ELF-1 (cell line): ENCODE data around the gene DOK1.

Experiments used
- DNase-seq: peaks from one replicate; pipeline ENCODE4 v3.0.0-alpha.2; 2016; ENCODE audit warnings: low read depth, low spot score

DOK1 gene

DNA sequence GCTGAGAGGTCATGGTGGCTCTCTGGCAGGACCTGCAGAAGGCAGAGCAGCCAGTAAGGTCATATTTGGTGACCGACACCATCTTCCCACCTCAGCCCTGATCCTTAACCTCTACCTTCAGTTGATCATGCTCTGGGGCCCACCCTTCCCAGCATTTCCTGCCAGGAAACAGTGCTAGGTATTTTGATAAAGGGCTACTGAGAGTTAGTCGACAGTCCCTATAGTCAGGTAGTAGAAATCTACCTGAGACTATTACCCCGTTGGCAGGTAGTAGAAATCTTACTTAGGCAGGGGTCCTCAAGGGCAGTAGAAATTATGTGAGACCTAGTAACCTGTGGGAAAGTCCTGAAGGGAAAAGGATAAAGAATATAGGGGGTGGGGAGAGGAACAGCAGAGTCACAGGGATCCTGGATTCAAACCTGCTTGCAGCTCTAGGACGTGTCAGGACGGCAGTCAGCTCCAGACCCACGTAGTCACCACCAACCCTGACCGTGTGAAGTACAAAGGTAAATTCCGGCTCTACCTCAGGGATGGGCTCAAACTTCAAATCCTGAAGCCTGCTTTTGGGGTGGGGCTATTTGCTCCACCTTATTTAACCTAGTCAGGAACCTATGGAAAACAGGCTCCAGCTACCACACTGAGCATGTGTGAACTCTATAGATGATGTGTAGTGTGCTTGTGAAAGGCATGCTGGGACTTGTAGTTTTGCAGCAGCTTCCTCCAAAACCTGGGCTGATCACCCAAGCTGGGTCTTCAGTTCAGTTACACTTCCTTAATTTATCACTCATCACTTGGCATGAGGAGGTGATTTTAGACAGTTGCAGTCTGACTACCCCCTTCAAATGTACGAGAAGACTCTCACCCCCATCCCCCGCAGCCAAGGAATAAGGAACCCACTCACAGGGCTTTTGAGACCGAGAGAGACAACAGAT lies 28.5 kb upstream of the DOK1 start, which contains the start of gene DQX1:
Gene DQX1 (minus strand): TSS at position 515 of the 932 bp plus-strand sequence. CDS start 502 bp downstream, at position 13.
- peak; percentile 40 for DNase-seq

- DNase-seq = no peak
Observed at GRCh38 chr2:74526649-74527230, 27.8 kb upstream of the DOK1 start.

GRCh38 chr2:74527741-74528140 lies 26.8 kb upstream of the DOK1 start:
- DNase-seq = no peak

- no peak for DNase-seq
Observed at GRCh38 chr2:74528600-74529356, 25.7 kb upstream of the DOK1 start.

- peak; percentile 98 for DNase-seq
Observed at GRCh38 chr2:74529357-74530238, 24.9 kb upstream of the DOK1 start, which contains the start of the genes AUP1 and HTRA2. Gene AUP1 (minus strand): TSS chr2:74529706. CDS start chr2:74529629, 77 bp downstream. Gene HTRA2 (plus strand): TSS chr2:74529933. CDS start chr2:74530007, 74 bp downstream.

GRCh38 chr2:74530239-74531187 lies 24.0 kb upstream of the DOK1 start:
- peak; percentile 49 for DNase-seq

- no peak for DNase-seq
Observed at GRCh38 chr2:74531666-74532065, 22.9 kb upstream of the DOK1 start.

DNA sequence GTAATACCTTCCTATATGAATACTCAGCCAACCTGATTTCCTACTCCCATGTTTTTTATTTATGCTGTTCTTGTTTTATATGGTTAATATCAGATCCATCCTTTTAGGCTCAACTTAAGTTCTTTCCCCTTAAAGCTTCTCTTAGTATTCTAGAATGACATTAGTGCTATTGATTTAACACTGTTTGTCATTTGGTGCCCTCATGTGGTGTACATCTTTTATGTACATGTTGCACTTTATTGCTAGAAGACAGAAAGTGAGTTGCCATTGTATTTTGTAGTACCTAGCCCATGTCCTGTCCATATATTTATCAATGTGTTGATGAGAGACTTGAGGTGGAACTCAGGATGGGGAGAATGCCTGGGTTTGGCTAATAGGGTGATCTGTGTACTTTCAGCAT lies 22.3 kb upstream of the DOK1 start:
- no peak for DNase-seq

DNA sequence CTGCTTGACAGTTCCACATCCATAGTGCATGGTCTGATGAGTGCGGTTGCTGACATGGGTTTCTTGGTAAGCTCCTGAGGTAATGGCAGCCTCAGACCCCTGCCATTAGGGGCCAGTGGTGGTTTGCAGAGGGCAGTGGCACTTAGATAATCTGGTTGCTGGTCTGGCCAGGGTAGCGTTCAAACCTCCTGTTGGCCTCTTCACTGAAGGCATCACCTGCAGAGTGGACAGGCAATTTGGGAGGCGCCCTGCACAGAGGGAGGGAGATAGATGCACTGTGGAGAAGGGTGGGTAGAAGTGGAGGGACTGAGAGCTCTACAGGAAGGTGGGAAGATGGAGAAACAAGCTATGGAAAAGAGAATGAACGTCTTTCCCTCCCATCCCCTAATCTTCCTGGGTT lies 21.1 kb upstream of the DOK1 start:
- no peak for DNase-seq

DNA sequence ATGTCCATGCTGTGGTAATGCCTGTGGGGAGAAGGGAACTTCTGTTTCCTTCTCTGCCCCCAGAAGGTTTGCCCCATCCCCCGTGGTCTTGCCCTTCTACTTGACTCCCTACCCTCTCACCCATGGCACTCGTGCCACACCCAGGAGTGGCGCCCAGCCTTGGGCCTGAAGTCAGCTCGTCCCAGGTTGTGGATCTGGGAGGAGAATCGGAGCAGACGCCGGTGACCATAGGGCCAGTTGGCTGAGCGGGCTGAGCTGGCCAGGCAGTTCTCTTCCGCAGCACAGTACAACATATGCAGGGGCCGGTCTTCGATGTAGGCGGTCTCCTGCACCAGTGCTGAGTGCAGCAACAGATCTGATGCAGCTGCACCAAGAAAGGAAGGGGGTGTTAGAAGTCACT lies 20.1 kb upstream of the DOK1 start:
- no peak for DNase-seq

DNA sequence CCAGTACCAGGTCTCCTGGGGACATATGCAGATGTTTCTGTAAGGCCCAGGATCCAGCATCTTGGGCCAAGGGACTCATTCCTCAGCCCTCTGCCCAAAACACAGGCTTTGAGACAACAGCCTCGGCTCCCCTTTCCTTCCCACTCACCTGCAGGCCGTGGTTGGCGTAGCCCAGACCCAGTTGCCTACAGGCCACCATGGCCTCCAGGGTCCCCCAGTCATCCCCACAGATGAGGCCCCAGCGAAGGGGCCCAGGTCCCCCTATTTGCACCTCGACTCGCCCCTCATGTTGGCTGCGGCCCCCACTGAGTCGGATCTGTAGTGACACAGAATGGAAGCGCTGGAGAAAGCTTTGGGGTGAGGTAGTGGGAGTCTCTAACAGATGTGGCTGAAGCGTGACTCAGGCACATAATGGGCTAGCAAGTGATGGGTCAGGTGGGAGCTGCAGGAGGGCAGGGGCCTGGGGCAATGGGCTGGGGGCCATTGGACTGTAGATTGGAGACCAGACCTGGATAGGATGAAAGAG lies 19.0 kb upstream of the DOK1 start:
- no peak for DNase-seq

DNA sequence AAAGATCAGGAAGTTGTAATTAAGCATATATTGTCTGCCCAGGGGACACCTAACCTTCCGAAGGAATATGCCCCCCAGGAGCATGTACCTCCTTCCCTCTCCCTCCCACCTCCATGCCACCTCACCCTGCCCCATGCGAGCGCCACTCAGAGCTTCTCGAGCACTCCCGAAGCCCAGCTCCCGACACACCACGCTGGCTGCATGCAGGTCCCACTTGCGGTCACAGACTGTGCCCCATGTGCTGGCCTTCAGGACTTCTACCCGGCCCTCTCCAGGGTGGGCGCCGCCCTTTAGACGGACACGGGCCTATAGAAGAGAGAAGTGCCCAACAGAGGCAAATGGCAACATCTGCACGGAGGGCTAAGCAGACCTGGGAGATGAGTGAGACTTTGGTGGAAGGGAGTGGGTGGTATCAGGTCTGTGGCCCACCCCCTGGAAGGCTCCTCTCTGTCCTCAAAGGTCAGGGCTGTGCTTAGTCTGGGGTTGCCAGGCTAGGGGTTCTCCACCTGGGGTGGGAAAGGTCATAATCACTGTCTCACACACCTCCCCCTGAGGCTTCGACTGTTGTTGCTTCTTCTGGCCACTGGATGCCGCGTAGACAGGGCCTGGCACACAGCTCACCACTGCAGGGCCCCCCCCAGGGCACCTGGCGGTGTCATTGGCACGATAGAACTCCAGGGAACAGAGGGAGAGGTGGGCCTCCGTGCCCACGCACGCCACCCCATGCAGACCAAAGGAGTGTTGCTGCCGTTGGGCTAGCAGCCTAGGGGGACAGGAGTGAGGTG lies 18.2 kb upstream of the DOK1 start:
- no peak for DNase-seq

GRCh38 chr2:74537140-74537539 lies 17.4 kb upstream of the DOK1 start:
- no peak for DNase-seq

DNA sequence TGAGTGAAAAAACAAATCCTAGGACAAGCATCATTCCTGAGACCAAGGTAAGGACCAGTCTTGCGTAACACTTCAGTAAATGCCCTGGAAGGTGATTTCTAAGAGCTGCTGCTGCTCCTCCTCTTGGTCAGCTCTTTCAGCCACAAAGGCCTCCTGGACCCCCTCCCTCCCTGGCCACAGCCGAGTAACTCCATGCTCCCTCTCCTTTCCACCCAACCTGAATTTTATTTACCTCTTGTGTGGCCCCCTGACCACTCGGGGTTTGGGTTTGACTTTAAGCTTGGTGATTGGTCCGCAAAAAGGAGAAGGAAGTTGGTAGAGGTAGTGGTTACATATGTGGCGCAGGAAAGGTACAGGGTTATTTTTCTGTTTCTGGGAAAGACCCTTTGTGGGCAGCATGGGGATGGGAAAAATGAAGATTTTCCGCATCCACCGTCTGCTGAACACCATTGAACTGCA lies 15.6 kb upstream of the DOK1 start:
- no peak for DNase-seq

GRCh38 chr2:74540291-74540690 lies 14.2 kb upstream of the DOK1 start:
- no peak for DNase-seq

- DNase-seq = no peak
Observed at GRCh38 chr2:74542978-74543377, 11.5 kb upstream of the DOK1 start.

- DNase-seq = no peak
Observed at GRCh38 chr2:74544634-74545033, 9.9 kb upstream of the DOK1 start.

DNA sequence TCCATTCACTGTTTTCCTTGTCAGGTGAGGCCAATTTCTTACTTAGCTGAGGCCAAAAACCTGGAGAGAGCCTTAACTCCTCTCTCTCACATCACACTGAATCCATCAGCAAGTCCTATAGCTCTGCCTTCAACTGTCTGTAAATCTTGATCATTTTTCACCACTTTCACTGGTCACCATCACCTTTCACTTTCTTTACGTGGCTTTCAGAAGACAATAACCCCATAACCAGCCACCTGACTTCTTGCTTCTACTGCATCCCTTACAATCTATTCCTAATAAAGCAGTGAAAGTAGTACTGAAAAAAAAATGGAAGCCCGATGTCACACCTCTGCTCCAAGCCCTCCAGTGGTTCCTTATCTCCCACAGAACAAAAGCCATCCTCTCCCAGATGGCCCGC lies 8.5 kb upstream of the DOK1 start:
- no peak for DNase-seq
